Measurements from ENCODE around the gene CUL9.

DNA sequence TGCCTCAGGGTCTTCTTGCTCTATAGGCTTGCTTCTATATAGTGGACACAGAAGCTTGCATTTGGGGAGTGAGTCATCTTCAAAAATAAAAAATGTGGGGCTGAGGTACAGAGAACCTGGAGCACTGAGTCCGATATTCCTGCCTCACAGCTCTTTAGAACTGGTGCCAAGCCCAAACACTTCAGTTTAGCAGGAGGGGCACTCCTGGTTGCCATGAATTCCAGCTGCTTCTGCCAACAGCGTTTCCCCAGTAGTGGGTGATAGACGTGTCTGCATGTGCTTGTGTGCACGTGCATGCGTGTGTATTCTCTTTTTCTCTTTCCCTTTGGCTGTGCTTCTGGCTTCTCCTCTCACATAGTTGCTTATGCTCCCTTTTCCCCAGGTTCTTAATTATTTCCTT lies 35.4 kb downstream of the CUL9 start:
- TF ChIP-seq CTCF (IDR thresholded peaks at IDR 0.05; ENCODE audit: low read length) (no peak), EZH2phosphoT487 (IDR thresholded peaks at IDR 0.05; ENCODE audit: low read length) (no peak), EZH2 (optimal IDR thresholded peaks at IDR 0.05; ENCODE audit: low read depth, low read length) (no peak)
